ENCODE data around the gene CLEC4G. TPM values are rescaled to one million over a fixed set of nuclear protein-coding genes. Genes with fewer than 3 reads are reported as not detected.

The CLEC4G gene
- total RNA-seq (2022; extraction: Qiagen RNA extraction; ENCODE audit: low read depth): not detected in 5 replicates

DNA sequence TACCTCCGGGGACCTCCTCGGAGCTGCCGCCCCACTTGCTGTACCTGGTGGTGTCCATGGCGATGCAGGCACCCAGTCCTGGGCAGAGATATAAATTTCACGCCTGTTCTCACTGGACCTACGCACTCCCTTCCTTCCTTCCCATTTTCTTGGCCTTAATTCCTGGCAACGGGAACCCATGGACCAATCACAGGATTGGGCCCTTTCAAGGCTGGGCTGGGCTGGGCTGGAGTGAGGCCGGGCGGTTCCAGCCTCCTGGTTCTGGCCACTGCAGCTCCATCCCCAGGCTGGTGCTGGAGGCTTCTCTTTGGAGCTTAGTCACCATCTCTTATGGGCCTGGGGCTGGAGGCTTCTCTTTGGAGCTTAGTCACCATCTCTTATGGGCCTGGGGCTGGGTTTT is at the start of gene CLEC4G:
CLEC4G (minus strand) TSS at position 66 of the 400 bp plus-strand sequence; CDS start at position 58, 8 bp downstream.

GRCh38 chr19:7762719-7763293 is 30.9 kb upstream of the CLEC4G start, which contains the start of gene CLEC4M:
TSS of gene CLEC4M (plus strand) at chr19:7763243. CDS start at chr19:7763267, 24 bp downstream.

DNA sequence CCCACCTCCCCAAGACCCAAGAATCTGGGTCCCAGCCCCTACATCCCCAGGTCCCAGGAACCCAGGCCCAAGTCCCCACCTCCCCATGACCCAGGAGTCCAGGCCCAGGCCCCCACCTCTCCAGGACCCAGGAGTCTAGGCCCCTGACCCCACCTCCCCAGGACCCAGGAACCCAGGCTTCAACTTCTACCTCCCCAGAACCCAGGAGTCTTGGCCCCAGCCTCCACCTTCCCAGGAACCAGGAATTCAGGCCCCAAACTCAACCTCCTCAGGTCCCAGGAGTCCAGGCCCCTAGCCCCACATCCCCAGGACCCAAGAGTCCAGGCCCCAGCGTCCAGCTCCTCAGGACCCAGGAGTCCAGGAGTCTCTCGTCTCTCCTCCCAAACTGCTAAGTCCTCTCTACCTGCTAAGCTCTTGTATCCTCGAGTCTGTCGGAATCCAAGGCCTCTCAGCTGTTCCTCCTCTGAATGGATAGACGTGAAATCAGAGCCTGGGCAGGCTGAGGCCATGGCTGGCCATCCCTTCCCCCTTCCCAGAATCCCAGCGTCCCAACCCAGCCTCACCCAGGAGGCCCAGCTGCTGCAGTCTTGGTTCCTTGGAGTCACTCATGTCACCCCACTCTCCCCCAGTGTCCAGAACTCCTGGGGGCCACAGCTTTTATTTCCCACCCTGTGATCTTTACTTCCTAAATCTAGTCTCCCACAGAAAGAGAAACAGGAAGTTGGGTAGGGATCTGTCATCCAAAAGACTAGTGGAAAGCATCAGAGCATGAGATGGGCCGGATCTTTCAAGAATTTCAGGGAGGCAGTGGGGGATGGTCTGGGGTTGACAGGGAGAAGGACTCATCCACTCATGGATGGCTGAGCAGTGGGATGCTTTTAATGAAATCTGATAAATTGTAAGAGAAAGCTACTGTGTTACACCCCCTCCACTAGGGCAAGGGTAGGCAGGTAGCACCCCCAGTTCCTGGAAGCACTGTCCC is 15.3 kb upstream of the CLEC4G start, which contains the start of gene CD209:
CD209 (minus strand) TSS at position 632 of the 982 bp plus-strand sequence; CDS start at position 609, 23 bp downstream.

DNA sequence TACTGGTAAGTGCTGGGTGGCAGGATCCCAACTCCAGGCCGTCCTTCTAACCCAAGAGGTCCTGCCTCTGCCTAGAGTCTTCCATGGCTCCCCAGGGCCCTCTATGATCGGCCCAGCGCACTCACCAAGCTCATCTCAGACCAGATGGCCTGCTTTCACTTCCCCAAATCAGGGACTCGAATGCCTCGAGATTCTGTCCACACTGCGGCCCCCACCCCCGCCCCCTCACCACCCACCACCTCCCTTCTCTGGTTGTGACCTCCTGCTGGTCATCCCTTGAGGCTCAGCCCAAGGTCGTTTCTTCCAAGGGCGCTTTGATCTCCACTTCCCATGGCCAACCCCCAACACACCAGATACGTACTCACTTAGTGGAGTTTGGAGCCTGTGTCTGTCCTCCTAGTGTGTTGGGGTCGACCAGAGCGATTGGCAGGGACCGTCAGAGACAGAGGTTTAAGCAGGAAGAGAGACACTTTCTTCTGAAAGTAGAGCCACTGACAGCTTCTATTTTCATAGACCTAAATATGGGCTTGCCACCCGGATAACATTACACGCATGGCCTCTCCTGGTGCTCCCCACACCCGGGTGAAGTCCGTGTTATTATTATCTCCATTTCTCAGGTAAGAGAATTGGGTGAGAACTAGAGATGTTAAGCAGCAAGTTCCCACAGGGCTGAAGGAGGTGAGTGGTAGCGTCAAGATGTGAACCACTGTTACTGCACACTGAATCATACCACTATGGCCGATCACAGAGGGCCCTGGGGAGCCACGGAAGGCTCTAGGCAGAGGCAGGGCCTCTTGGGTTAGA is 30.1 kb downstream of the CLEC4G start, which contains the start of gene FCER2:
FCER2 (minus strand) TSS at position 478 of the 804 bp plus-strand sequence. CDS start 2,371 bp downstream, outside the sequence.

DNA sequence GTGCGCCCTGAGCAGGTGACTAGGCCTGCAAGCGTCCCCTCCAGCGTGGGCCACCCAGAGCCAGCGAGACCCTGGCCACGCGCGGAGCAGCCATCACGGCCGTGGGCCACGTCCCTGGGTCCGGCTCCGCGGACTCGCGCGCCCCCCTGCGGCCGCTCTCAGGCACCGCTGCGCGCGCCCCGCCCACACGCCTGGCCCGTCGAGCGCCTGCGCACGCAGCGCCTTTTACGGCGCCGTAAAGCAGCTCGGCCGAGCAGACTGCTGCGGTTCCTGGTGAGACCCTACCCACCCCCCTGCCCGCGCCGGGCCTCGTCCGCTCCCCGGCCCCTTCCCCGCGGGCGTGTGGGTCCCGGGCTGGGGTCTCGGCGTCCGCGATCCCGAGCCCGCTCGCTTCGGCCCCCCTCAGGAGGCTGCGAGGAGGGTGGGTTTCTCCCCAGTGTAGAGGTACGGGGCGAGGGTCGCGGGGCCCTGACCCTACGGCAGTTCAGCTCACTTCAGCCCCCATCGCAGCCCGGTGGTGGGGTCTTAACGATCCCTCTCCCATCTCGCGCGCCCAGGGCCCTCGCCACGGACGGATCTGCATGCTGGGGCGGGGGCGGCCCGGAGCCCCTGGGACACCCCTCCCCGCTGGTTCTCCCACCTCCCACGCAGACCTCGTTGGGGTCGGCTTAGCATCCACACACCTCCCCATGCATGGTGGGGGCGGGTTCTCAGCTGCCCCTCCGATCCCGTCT is 51.1 kb downstream of the CLEC4G start, which contains the start of gene TRAPPC5:
TRAPPC5 (plus strand) TSS at position 228 of the 734 bp plus-strand sequence. CDS start 1,421 bp downstream, outside the sequence.

Other genes starting within 250 kb of the CLEC4G start
- 1.6 to 2.6 TPM (median 2.1 TPM) in 5 replicates for gene PEX11G, start 243.1 kb downstream of the CLEC4G start, total RNA-seq (2022; extraction: Qiagen RNA extraction; ENCODE audit: low read depth)
- gene ZNF358, start 216.0 kb downstream of the CLEC4G start, total RNA-seq (2022; extraction: Qiagen RNA extraction; ENCODE audit: low read depth): 15.9 to 19.3 TPM (median 18.7 TPM) in 5 replicates
- 8.1 to 13.6 TPM (median 11.5 TPM) in 5 replicates for gene MCOLN1, start 209.5 kb downstream of the CLEC4G start, total RNA-seq (2022; extraction: Qiagen RNA extraction; ENCODE audit: low read depth)
- 31.4 to 40.3 TPM (median 32.2 TPM) in 5 replicates for gene PNPLA6, start 196.4 kb downstream of the CLEC4G start, total RNA-seq (2022; extraction: Qiagen RNA extraction; ENCODE audit: low read depth)
- 2.9 to 4.9 TPM (median 4.6 TPM) in 5 replicates for gene CAMSAP3, start 136.2 kb downstream of the CLEC4G start, total RNA-seq (2022; extraction: Qiagen RNA extraction; ENCODE audit: low read depth)
- 22.6 to 28.9 TPM (median 26.4 TPM) in 5 replicates for gene XAB2, start 102.6 kb downstream of the CLEC4G start, total RNA-seq (2022; extraction: Qiagen RNA extraction; ENCODE audit: low read depth)
- 52.5 to 80.8 TPM (median 53.6 TPM) in 5 replicates for gene PET100, start 102.3 kb downstream of the CLEC4G start, total RNA-seq (2022; extraction: Qiagen RNA extraction; ENCODE audit: low read depth)
- 0.22 TPM in 1 of 5 replicates, not detected in the others for gene PCP2, start 98.4 kb downstream of the CLEC4G start, total RNA-seq (2022; extraction: Qiagen RNA extraction; ENCODE audit: low read depth)
- gene STXBP2, start 95.0 kb downstream of the CLEC4G start, total RNA-seq (2022; extraction: Qiagen RNA extraction; ENCODE audit: low read depth): 34.8 to 45.3 TPM (median 40.5 TPM) in 5 replicates
- gene RETN, start 63.1 kb downstream of the CLEC4G start, total RNA-seq (2022; extraction: Qiagen RNA extraction; ENCODE audit: low read depth): not detected in 5 replicates
- not detected in 5 replicates for gene MCEMP1, start 55.0 kb downstream of the CLEC4G start, total RNA-seq (2022; extraction: Qiagen RNA extraction; ENCODE audit: low read depth)
- 35.7 to 103 TPM (median 92.3 TPM) in 5 replicates for gene TRAPPC5, start 51.3 kb downstream of the CLEC4G start, total RNA-seq (2022; extraction: Qiagen RNA extraction; ENCODE audit: low read depth)
- not detected in 5 replicates for gene FCER2, start 30.0 kb downstream of the CLEC4G start, total RNA-seq (2022; extraction: Qiagen RNA extraction; ENCODE audit: low read depth)
- not detected in 5 replicates for gene CD209, start 15.4 kb upstream of the CLEC4G start, total RNA-seq (2022; extraction: Qiagen RNA extraction; ENCODE audit: low read depth)
- gene CLEC4M, start 31.1 kb upstream of the CLEC4G start, total RNA-seq (2022; extraction: Qiagen RNA extraction; ENCODE audit: low read depth): 0.03 TPM in 1 of 5 replicates, not detected in the others
- 0.96 to 2.0 TPM (median 1.4 TPM) in 5 replicates for gene EVI5L, start 98.1 kb upstream of the CLEC4G start, total RNA-seq (2022; extraction: Qiagen RNA extraction; ENCODE audit: low read depth)
- 0.17 to 0.42 TPM (median 0.39 TPM) in 5 replicates for gene PRR36, start 142.3 kb upstream of the CLEC4G start, total RNA-seq (2022; extraction: Qiagen RNA extraction; ENCODE audit: low read depth)
- gene LRRC8E, start 156.4 kb upstream of the CLEC4G start, total RNA-seq (2022; extraction: Qiagen RNA extraction; ENCODE audit: low read depth): 5.1 to 6.8 TPM (median 5.9 TPM) in 5 replicates
- gene MAP2K7, start 171.8 kb upstream of the CLEC4G start, total RNA-seq (2022; extraction: Qiagen RNA extraction; ENCODE audit: low read depth): 12.5 to 18.5 TPM (median 17.4 TPM) in 5 replicates
- 1.3 to 2.3 TPM (median 2.0 TPM) in 5 replicates for gene TGFBR3L, start 182.7 kb upstream of the CLEC4G start, total RNA-seq (2022; extraction: Qiagen RNA extraction; ENCODE audit: low read depth)
- gene SNAPC2, start 188.2 kb upstream of the CLEC4G start, total RNA-seq (2022; extraction: Qiagen RNA extraction; ENCODE audit: low read depth): 19.6 to 31.6 TPM (median 29.7 TPM) in 5 replicates
- 8.5 to 21.3 TPM (median 20.2 TPM) in 5 replicates for gene CTXN1, start 194.0 kb upstream of the CLEC4G start, total RNA-seq (2022; extraction: Qiagen RNA extraction; ENCODE audit: low read depth)
- gene TIMM44, start 211.6 kb upstream of the CLEC4G start, total RNA-seq (2022; extraction: Qiagen RNA extraction; ENCODE audit: low read depth): 28.1 to 32.4 TPM (median 30.7 TPM) in 5 replicates

Data from A549 treated with CpdA at 1 μM for 4 hours (cell line).